Measurements from ENCODE around the gene SSC5D. TPM values are rescaled to one million over a fixed set of nuclear protein-coding genes. Genes with fewer than 3 reads are reported as not detected.

The SSC5D gene
- total and polyA plus RNA-seq, 3 donors from 2014 or later = 6.4 to 10.7 (median 6.9) TPM

DNA sequence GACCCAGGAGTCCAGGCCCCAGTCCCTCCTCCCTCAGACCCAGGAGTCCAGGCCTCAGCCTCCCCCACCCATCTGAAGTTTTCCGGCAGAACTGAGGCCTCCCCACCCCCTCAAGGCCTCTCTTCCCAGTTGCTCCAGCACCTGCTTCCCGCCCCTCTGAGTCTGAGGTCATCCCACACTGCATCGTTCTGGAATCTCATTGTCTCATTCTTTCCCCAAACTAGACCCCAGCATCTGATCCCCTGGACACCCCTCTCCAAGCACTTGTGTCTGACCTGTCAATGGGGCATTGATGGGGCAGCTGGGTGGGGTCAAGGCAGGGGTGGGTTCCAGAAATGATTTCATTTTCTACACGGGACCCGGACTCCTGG, 49.5 kb downstream of the SSC5D start:
- intact Hi-C loops (cut with DNase I; ENCODE audit: low total_unique reads) = no loop called here
- Histone ChIP-seq H3K27ac (no peak overlapping the region), H3K4me3 (no peak overlapping the region), H3K27me3 (no peaks in the 10 kb centered on the region), H3K36me3 (ENCODE audit: low read depth, missing control alignments) (no peaks in the 10 kb centered on the region), H3K4me1 (no peaks in the 10 kb centered on the region), H3K9me3 (no peaks in the 10 kb centered on the region)
- 51 to 60% methylated on average over 5 of the region's 5 CpGs for WGBS, 2 donors
- no peak for DNase-seq
- TF ChIP-seq POLR2A (IDR thresholded peaks at IDR 0.05) = no peak
- TF ChIP-seq, protein P1, sequence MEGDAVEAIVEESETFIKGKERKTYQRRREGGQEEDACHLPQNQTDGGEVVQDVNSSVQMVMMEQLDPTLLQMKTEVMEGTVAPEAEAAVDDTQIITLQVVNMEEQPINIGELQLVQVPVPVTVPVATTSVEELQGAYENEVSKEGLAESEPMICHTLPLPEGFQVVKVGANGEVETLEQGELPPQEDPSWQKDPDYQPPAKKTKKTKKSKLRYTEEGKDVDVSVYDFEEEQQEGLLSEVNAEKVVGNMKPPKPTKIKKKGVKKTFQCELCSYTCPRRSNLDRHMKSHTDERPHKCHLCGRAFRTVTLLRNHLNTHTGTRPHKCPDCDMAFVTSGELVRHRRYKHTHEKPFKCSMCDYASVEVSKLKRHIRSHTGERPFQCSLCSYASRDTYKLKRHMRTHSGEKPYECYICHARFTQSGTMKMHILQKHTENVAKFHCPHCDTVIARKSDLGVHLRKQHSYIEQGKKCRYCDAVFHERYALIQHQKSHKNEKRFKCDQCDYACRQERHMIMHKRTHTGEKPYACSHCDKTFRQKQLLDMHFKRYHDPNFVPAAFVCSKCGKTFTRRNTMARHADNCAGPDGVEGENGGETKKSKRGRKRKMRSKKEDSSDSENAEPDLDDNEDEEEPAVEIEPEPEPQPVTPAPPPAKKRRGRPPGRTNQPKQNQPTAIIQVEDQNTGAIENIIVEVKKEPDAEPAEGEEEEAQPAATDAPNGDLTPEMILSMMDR (IDR thresholded peaks at IDR 0.05) = no peak

DNA sequence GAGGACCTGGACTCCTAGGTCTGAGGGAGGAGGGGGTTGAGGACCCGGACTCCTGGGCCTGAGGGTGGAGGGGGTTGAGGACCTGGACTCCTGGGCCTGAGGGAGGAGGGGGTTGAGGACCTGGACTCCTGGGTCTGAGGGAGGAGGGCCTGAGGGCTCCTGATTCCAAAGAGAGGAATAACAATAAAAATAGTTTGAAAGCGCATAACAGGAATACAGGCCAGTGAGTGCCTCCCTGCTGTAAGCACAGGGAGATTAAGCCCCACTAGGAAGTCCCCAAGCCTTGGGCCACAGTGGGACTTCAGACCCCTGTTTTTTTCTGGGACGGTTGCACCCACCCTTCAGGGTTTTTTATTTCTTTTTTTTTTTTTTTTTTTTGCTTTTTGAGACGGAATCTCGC, 49.9 kb downstream of the SSC5D start:
- 87 to 92% methylated on average over 5 of the region's 5 CpGs for WGBS, 2 donors
- no peaks in the 10 kb centered on the region for H3K36me3 ChIP-seq (ENCODE audit: low read depth, missing control alignments)

DNA sequence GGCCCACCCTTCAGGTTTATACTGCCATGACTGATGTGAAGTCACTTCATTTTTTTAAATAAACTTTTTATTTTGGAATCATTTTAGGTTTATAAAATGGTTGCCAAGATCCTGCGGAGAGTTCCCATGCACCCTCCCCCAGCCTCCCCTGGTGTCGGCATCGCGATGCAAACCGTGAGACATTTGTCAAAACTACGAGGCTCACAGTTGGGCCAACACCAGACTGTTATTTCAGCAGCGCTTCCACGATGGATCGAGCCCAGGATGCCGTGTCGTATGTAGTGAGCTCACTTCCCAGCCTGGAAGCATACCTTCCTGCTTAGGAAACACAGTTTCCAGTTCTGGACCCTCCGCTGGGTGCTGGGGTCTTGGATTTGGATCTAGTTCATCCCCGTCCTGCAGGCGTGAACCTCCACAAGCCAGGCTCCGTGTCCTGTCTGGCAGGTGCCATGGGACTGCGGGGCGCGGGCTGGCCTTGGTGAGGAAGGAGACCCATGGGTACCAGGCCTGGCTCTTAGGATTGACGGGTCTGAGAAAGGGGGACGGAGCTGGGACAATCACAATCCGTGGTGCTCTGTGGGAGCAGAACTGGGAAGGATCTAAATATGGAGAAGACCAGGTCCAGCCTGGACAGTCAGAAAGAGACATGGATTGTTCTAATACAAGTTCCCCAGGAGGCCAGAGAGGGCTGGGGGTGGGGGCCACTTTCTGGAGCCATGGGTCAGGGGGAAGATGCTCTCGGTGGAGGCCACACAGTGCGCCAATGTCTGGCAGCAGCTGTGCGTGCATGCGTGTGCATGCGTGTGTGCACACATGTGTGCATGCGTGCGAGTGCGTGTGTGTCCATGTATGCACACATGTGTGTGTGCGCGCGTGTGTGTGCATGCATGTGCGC, 51.1 kb downstream of the SSC5D start:
- intact Hi-C loops (cut with DNase I; ENCODE audit: low total_unique reads) = no loop called here
- DNase-seq = no peak
- Histone ChIP-seq H3K9me3 (no peaks in the 10 kb centered on the region), H3K27ac (no peak overlapping the region), H3K36me3 (ENCODE audit: low read depth, missing control alignments) (no peaks in the 10 kb centered on the region), H3K4me1 (no peaks in the 10 kb centered on the region), H3K27me3 (no peaks in the 10 kb centered on the region), H3K4me3 (no peak overlapping the region)
- TF ChIP-seq, protein P1 (IDR thresholded peaks at IDR 0.05) = no peak
- no peak for TF ChIP-seq POLR2A (IDR thresholded peaks at IDR 0.05)
- WGBS, 2 donors = 81 to 90% methylated on average over 31 to 33 of the region's 33 CpGs

More for the DNA sequence above, 49.9 kb downstream of the SSC5D start:
- no peak overlapping the region for H3K4me3 ChIP-seq
- H3K27me3 ChIP-seq = no peaks in the 10 kb centered on the region
- H3K27ac ChIP-seq = no peak overlapping the region
- TF ChIP-seq POLR2A (IDR thresholded peaks at IDR 0.05) = no peak
- TF ChIP-seq, protein P1 (IDR thresholded peaks at IDR 0.05) = no peak
- intact Hi-C loops (cut with DNase I; ENCODE audit: low total_unique reads) = no loop called here
- no peaks in the 10 kb centered on the region for H3K4me1 ChIP-seq
- DNase-seq = no peak
- no peaks in the 10 kb centered on the region for H3K9me3 ChIP-seq

DNA sequence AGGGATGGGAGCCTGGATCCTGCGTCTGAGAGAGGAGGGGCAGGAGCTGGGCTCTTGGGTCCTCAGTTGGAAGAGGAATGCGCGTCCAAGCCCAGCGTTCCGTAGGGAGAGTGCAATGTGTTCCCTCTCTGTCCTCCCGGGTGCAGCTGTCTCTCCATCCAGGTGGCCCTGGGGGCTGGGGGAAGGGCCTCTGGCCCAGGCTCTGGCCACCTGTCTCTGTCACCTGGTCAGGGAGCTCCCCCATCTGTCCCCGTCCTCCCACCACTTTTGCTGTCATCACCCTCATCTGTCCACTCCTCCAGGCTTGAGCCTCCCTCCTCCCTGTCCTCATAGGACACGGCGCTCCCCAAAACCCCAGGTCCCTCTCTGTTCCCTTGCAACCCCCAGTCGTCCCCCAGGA, 52.4 kb downstream of the SSC5D start:
- Histone ChIP-seq H3K27me3 (no peaks in the 10 kb centered on the region), H3K36me3 (ENCODE audit: low read depth, missing control alignments) (no peaks in the 10 kb centered on the region), H3K4me1 (no peaks in the 10 kb centered on the region), H3K9me3 (no peaks in the 10 kb centered on the region), H3K27ac (no peak overlapping the region), H3K4me3 (no peak overlapping the region)
- DNase-seq = no peak
- intact Hi-C loops (cut with DNase I; ENCODE audit: low total_unique reads) = no loop called here
- TF ChIP-seq, protein P1 (IDR thresholded peaks at IDR 0.05) = no peak
- TF ChIP-seq POLR2A (IDR thresholded peaks at IDR 0.05) = no peak
- WGBS, 2 donors = 46 to 49% methylated on average over 10 of the region's 10 CpGs

DNA sequence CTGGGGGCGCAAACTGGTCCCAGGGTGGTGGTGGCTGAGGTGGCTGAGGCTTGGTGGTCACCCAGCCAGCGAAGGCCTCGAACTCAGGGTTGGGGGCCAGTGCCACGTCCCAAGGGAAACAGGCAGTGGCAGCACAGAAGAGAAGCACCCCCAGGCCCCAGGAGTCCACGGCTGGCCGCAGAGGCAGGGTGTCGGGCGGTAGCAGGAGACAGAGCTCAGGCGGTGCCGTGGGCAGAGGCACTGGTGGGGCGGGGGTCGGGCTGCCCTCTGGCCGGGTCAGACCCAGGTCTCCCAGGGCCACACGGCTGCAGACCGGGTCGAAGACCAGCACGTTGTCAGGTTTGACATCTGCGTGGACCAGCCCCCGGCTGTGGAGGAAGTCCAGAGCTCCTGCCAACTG, 52.9 kb downstream of the SSC5D start:
- Histone ChIP-seq H3K36me3 (ENCODE audit: low read depth, missing control alignments) (no peaks in the 10 kb centered on the region), H3K27me3 (no peaks in the 10 kb centered on the region), H3K4me1 (no peaks in the 10 kb centered on the region), H3K9me3 (no peaks in the 10 kb centered on the region), H3K27ac (no peak overlapping the region), H3K4me3 (no peak overlapping the region)
- no peak for DNase-seq
- TF ChIP-seq, protein P1 (IDR thresholded peaks at IDR 0.05) = no peak
- no peak for TF ChIP-seq POLR2A (IDR thresholded peaks at IDR 0.05)
- intact Hi-C loops (cut with DNase I; ENCODE audit: low total_unique reads) = no loop called here
- WGBS, 2 donors = 79 to 89% methylated on average over 11 to 19 of the region's 19 CpGs
